Hematopoietic multipotent progenitor cell treated with erythropoietin and hydrocortisone succinate and interleukin-3 and kit ligand, for 17 days (in vitro differentiated cells): ENCODE measurements around the gene CTLA4.

Experiments used
- DNase-seq: peaks from one replicate; pipeline ENCODE4 v3.0.0-alpha.2; 2015; ENCODE audit warnings: low spot score

Gene CTLA4

DNA sequence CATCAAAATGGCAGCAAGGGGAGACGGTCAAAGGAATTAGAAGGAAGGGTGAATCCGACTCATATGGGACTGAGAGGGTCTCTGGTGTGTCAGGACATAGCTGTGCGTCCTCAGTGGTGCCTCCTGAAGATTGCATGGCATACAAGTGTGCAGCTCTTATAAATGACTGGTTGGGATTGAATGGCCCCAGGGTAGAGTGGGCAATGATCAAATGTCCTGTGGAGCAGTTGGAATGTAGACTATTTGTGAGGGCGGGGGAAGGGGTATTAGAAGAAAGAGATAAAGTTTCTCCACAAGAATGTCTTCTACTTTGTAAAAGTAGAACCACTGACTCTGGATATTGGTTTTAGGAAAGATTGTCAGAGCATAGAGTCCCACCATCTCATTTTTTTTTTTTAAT is 24.6 kb downstream of the CTLA4 start:
- DNase-seq: no peak

DNA sequence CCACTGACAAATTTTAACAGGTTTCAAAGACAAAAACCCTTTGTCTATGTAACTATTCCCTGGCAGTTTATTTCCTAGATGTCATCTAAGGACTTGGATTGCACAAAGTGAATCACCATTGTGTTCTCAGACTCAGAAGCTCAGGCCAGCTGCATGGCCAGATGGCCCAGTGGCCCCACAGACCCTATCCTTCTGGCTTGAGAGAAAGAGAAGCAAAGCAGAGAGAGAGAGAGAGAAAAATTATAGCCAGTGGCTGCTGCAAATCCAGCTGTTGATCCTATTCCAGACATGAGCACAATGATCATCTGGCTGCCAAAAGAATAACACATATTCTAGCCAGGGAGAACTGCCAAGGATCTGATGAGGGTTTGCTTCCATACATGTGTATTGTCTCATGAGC is 25.8 kb downstream of the CTLA4 start:
- no peak for DNase-seq

DNA sequence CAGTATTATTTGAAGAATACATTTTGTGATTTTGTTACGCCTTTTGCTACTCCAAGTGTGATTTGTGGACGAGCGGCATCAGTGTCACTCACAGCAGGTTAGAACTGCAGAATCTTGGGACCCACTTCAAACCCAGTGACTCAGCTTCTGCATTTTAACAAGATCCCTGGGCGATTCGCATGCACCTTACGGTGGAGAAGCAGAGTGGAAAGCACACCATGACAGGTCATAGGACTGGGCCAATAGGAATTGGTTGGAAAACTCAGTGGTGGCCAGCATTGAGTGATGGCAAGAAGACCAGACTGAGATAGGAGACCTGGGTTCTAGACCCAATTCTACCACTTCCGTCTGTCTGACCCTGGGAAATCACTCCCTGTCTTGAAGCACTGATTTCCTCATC is 26.3 kb downstream of the CTLA4 start:
- no peak for DNase-seq

DNA sequence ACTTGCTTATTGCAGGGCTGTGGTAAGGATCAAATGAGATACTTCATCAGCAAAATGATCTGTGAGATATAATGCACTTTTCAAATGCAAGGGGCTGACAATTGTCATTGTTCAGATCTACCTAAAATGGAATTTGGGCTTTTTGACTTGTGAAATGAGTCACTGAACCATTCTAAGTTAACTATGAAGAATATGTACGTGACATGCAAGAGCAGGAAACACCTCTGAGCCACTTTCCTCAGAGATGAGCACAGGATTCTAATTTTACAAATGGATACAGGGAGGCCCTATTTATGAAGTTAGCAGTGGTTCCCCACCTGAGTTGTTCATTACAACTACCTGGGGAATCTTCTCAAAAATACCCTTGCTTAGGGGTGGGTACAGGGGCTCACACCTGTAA is 26.7 kb downstream of the CTLA4 start:
- DNase-seq: no peak

DNA sequence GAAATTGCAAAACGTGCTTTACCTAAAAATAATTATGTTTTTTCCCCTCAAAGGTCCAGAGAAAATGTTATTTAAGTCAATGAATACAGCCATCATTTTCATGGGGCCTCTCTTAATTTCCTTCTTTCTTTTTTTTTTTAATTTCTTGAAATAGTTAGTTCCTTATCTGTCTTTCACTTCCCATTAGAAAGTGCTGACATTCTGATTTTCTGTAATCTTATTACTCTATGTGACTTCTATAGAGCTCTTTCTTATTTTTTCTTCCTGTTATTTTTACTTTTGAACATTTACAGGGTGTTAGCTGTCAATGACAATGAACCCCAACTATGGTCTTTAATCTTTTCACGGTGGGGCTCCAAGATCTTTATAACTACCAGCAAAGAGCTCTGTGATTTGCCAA is 30.0 kb downstream of the CTLA4 start:
- no peak for DNase-seq

DNA sequence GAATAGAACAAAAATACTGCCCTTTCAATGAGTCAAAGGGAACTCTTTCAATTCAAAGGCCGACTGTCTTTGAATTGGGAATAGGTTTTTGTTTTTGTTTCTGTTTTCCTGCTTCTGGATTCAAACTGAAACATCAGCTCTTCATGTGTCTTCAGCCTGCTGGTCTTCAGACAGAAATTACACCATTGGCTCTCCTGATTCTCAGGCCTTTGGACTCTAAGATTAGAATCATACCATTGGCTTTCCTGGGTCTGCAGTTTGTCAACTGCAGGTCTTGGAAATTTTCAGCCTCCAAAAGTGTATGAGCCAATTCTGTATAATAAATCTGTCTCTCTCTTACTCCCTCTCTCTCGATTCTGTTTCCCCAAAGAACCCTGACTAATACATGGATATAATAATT is 31.1 kb downstream of the CTLA4 start:
- DNase-seq: no peak

DNA sequence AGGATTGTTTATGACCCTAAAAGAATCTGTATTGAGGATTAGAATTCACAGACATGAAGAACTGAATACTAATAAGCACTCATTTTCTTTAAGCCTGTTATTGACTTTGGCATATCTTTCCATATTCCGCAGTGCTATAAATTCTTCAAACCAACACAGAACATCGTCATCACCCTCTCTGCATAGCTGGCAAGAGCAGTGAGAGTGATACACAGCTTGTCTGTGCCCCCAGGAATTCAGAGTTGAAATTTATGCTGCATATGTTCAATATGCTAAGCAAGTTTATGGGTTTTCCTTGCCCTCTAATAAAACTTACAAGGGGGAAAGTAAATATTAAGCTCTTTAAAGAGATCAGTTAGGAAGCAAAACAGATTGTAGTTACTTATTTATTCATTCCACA is 32.7 kb downstream of the CTLA4 start:
- DNase-seq: no peak

DNA sequence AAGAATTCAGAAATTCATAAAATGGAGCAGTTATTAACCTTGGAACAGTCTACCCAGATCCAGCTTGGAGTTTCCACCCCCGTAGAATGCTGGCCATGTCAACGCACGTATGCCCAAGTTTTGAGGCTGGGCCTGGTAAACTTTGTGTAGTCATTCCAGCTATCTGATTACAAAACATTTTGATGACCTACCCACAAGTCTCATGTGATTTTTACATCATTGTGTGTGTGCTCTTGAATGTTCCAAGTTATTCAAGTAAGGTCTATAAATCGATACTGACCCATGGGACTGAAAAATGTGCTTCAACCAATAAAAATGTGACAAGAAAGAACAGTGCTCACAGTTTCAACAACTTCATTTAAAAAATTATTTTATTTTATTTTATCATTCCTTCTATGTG is 36.5 kb downstream of the CTLA4 start:
- DNase-seq: no peak

DNA sequence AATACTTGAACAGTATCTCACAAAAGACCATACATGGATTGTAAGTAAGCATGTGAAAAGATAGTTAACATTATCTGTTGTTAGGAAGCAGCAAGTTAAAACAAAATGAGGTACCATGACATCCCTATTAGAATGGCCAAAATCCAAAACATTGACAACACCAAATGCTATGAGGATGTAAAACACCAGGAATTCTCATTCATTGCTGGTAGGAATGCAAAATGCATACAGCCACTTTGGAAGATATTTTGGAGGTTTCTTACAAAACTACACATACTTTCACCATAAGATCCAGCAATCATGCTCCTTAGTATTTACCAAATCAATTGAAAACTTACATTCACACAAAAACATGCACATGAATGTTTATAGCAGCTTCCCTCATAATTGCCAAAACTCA is 38.1 kb downstream of the CTLA4 start:
- DNase-seq: no peak

DNA sequence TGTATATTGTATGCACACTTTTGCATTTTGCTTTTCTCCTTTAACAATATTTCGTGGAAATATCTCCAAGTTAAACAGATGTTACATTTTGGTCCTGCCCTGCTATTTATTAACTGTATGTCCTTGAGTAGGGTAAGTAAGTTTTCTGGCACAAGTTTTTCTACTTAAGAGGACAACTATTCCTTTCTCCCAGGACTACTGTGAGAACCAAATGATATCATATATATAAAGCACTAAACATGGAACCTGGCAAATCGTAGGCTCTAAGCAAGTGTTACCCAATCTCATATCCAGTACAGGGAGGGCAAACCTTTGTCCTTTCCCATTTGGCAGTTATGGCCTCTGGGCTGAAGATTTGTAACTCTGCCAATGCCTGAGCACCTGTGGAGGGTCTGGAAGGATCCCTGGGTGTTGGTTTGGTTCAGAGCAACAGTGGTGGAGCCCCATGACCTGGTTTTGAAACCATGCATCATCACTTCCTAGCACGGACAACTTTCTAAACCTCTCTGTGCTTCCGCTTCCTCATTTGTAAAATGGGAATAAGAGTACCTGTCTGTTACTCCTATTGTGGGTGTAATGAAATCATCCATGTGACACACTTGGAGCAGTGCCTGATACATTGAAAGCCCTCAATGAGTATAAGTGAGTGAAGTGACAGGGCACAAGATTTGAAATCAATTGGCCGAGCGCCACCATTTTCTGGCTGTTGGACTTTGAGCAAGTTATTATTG is 40.7 kb downstream of the CTLA4 start:
- DNase-seq: no peak

DNA sequence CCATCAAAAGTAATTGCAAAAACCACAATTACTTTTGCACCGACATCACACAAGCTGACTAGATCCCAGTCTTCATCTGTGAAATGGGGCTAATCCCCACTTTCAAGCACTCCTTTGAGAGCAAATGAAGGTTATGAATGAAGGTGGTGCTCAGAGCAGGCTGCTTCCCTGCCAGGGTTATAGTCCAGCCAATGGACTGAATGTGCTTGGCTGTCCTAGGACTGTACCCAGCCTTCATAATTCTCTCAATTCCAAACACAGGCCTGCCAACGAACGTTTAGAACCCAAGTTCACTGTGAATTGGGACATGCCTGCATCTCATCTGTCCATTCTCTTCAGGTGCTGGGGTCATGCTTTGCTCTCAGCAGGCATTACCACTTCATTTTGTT is 41.2 kb downstream of the CTLA4 start:
- DNase-seq: no peak

DNA sequence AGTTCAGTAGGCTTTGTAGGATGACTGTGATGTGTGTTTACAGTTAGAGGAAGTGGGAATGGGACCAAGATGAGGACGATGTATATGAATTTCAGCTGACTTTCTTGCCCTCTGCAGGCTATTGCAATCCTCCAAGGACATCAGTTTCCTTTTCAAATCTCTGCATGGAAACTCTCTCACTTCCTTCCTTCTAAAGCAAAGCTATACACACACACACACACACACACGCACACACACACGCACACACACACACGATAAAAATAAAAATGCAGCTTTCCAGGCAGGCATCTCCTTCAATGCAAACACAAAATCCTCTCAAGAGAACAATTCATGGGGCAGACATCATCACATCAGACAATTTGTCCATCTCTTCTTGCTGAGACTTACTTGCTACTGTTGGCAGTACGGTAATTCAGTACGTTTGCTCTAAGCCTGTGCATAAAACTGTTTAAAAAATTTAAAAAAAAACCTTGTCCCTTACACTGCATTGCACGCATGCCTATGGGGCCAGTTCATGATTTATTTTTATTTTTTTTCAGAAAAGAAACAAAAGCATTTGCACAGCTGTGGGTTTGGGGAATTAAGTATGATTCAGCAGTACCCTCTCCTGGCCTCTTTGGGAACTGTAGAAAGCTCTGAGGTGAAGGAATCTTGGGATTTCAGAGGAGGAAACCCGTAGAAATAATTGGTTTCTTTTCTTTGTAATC is 41.8 kb downstream of the CTLA4 start:
- DNase-seq: no peak

DNA sequence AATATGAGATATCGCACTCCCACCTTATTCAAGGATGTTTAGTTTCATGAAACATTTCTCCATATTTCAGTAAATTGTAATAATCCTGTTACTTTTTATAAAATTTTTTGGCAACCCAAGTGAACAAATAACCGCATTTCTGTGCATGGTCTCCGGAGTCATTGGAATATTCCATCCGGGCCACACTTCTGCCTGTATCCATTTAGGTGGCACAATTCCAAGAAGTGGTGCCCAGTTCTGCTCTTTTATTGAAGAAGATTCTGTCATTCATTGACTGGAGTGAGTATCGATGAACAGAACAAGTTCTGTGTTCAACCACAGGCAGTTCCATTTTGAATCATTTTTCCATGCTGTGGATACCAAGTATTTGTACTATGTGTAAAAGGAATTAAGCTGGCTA is 42.4 kb downstream of the CTLA4 start:
- no peak for DNase-seq

DNA sequence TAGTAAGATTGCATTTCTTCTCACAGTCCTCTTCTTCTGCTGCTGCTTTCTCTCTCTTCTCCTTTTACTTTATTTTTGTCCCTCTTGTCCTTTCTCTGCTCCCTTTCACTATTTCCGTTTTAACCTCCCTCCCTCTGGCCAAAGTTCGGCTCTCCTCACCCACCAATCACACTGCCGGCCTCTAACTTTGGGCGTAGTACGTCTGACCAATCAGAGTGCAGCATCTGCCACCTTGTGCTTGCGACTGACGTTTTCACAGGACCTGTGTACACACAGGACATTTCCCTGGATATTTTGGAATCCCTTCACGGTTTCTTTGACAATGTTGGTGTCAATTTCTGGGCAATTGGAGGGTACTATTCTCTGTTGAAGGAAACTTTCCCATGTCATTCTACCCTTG is 46.4 kb downstream of the CTLA4 start:
- DNase-seq: no peak

DNA sequence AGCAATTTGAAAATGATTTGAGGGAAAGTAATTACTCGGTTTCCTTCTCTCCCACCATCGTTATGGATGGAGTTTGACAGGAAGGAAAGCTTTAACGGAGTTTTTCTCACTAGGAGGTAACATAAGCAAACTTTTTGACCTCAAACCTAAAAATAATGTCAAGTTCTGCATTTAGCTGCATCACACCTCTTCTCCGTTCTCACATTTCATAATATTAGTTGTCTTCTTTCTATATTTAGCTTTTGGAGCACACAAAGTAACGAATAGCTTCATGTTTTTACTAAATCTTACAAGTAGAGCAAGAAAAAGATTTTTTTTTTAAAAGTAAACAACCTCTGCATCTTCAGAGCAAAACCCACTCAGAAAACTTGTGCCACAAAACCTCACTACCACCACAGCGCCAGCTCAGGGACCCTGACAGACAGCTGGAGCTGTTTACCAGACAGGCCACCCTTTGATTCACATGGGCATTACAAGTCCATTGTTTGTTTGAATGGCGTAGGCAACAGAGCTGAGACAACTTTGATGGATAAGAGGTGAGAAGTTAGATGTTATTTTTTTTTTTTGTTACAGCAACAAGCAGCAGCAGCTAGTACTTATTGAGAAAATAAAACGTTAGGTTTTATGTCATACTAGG is 47.1 kb downstream of the CTLA4 start:
- DNase-seq: no peak

DNA sequence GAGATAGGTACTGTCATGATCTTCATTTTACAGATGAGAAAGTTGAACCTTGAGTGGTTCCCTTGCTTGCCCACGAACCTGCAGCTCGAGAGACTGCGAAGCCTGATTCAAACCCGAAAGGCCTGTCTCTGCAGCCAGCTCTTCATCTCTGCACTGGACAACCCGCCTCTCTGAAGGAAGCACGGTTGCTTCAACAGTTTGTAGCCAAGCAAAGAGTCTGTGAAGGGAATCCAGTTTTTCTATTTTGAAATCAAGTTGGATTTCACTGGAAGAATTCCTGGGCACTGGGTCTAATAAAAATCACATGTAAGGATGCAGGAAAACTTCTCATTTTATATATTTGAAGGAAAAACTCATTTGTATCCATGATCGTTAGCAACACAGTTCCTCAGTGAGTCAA is 47.7 kb downstream of the CTLA4 start:
- no peak for DNase-seq

DNA sequence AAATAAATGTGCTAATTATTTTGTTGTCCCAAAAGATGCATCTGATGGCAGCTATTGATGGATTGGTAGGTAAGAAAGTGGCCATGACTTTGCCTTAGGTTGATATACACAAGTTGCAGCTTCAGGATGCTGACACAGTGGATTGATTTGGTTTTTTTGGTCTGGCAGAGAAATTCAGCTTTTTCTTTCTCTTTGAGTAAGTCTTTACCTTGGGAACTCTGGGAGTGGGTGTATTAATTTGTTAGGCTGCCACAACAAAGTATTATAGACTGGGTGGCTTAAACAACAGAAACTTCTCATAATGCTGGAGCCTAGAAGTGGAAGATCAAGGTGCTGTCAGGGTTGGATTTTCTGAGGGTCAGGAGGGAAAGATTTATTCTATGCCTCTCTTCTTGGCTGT is 49.2 kb downstream of the CTLA4 start:
- DNase-seq: no peak

DNA sequence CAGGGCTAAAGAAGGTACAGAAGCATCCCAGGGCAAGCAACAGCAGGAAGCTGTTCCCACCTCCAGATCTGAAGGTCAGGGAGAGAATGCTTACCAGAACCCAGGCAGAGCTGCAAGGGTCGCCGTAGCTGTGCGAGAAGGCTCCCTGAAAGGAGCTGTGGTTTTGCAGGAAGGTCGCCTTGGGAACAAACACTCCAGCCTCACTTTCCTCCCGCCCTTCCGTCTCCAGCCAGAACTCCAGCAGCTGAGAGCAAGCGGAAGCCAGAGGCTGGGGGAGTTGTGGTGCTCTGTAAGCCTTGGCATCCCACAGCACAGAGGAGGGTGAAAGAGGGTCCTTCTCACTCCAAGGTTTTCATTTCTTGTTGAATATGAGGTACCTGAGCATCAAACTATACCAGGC is 50.7 kb downstream of the CTLA4 start:
- no peak for DNase-seq

DNA sequence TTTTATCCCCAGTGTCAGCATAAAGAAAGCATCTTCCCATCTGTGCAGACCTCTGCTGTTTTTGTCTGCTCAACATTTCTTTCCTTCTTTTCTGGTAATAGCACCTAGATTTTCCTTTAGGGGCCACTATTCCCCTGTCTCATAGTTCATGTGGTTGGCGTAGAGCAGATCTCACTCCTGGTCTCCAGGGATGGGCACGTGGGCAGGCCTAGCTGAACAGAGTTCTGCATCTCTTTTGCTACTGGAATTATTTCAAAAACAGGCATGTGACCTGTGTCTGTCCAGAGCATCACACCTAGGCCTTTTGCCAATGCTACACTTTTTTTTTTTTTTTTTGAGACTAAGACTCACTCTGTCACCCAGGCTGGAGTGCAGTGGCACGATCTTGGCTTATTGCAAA is 51.3 kb downstream of the CTLA4 start:
- DNase-seq: no peak
